Ecto neural progenitor cell (in vitro differentiated cells): ENCODE results near the gene MYO18B.

Source experiments
- DNase-seq: peaks from one replicate; pipeline ENCODE4 v3.0.0-alpha.2; 2018; ENCODE audit warnings: low spot score

MYO18B gene

DNA sequence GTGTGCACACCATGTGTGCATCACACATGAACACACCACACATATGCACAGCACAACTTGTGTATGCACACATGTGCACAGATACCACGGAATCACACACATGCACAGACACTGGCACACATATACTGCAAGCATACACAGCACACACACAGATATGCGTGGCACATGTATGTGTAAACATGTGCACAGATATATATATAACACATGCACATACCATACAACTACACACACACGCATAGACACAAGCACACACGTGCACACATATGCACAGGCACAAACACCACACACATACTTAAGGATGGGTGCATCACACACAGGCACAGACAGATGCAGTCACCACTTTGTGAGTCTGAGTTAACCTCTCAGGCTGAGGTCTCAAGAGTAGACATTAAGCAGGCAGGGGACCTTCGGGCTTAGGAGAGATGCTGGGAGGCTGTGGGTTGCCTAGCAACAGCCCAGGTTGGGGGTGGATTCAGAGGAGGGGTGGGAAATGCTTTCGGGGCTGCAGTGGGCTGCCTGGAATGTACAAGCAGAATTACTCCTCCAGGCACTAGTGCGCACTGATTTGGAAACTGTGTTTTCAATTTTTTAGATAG, 82.9 kb downstream of the MYO18B start:
- peak; percentile 84 for DNase-seq

DNA sequence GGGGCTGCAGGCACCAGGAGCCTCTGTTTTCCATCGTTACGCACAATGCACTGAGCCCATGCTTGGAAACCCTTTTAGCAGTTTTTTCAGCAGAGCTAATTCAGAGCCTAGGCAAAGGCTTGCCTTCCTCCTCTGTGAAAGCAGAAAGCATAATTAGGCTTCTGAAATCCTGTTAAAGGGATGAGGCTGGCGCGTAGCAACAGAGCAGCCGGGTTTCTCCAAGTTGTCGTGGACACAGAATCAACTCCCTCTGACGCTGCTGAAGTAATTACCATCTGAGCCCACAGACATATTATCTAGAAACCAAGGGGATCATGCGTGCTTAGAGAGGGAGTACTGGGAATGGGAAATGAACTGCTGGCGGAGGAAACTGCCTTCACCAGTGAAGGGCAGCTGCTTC, 85.4 kb downstream of the MYO18B start:
- peak; percentile 55 for DNase-seq

DNA sequence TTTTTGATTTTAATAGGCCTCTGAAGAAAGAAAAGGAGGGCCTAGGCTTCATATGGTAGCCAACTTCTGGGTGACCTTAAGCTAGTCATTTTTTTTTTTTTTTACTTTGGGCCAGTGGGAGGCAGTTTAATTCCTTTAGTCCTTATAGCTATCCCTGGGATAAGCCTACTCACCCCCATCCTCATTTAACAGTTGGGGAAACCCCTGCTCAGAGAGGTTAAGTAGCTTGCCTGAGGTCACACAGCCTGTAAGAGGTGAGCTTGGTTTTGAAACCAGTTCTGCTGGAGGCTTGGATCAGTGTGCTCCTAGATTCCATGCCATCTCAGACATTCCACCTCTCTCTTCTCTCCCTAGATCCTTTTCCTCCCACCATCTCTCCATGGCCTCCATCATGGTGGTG, 86.4 kb downstream of the MYO18B start:
- no peak for DNase-seq

GRCh38 chr22:25829237-25829636, 87.2 kb downstream of the MYO18B start:
- no peak for DNase-seq

- DNase-seq = no peak
Observed at GRCh38 chr22:25829808-25830777, 88.1 kb downstream of the MYO18B start.

DNA sequence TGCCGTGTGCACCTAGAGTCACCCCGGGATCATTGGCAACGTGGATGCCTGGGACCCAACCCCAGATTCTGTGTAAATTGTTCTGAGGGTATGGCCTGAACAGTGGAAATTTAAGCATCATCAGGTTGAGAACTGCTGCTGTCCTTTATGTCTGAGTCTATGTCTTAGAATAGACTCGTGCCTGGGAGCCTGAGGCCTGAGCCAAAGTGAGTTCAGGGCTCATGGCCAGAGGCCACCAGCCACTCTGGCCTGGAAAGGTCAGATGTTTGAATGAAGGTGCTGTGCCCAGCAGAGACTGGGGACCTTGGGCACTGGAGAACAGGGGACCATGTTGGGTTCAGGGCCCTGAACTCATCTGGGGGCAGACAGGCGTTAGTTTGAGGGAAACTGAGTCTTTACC, 91.1 kb downstream of the MYO18B start:
- DNase-seq = no peak

GRCh38 chr22:25833676-25834075, 91.7 kb downstream of the MYO18B start:
- no peak for DNase-seq

- DNase-seq = no peak
Observed at GRCh38 chr22:25834490-25834889, 92.5 kb downstream of the MYO18B start.

GRCh38 chr22:25835348-25835747, 93.4 kb downstream of the MYO18B start:
- no peak for DNase-seq

GRCh38 chr22:25837288-25837900, 95.4 kb downstream of the MYO18B start:
- peak; percentile 31 for DNase-seq

DNA sequence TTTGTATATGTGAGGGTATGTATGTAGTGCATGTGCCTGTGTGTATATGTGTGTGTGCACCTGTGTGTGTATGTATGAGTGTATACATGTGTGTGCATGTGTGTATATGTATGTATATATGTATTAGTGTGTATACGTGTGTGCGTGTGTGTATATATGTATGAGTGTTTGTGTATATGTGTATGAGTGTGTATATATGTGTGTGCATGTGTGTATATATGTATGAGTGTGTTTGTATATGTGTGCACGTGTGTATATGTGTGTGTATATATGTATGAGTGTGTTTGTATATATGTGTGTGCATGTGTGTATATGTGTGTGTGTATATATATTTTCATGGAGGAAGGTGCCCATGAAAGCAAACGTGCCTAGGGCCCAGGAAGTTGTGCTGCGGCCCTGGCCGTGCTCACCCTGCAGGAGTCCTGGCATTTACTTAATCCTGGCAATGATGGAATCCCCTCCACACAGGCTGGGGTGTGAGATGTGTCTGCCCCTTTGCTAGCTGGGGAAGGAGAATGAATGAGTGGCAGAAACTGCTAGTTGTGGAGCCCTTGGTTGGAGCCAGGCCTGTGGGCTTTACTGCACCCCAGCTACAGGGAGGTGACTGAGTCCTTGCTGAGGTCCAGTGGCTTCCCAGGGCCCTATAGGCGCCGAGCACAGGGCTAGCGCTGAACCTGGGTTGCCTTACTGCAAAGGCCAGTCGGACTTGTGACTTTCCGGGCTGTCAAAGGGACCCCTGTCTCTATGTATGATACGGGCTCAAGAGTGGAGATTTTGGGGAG, 97.2 kb downstream of the MYO18B start:
- peak; percentile 33 for DNase-seq

DNA sequence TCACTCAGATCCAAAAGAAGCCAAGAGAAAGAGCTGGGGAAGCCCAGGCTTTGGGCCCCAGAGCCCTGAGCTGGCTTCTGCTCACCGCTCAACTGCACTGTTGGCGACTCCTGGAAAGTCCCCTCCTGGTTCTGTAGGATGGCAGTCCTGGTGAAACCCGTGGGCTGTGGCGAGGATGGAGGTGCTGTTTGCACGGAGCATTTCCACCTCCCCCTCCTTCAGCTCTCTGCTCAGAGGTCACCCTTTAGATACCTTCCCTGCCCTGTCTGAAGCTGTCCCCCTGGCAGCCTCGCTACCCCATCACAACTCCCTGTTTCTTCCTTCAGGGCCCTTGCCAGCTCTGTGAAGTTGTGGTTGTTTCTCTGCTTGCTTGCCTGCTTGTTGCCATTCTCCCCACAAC, 97.8 kb downstream of the MYO18B start:
- DNase-seq = no peak

DNA sequence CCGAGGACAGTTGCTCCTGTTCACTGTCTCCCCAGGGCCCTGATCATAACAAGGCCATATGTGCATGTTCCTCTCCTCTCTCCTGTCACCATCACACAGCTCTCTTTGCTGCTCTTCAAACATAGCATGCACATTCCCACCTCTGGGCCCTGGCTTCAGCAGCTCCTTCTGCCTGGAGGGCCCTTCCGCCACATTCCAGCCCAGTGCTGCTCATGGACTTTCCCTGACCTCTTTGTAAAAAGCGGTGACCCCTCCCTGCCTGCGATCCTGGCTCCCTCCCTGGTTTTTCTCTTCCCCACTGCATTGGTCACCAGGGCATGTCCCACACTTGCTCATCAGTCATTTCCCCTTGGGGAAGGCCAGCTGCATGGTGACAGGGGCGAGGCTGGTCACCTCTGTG, 98.2 kb downstream of the MYO18B start:
- DNase-seq = peak; percentile 52

- DNase-seq = peak; percentile 36
Observed at GRCh38 chr22:25840891-25841290, 98.9 kb downstream of the MYO18B start.

DNA sequence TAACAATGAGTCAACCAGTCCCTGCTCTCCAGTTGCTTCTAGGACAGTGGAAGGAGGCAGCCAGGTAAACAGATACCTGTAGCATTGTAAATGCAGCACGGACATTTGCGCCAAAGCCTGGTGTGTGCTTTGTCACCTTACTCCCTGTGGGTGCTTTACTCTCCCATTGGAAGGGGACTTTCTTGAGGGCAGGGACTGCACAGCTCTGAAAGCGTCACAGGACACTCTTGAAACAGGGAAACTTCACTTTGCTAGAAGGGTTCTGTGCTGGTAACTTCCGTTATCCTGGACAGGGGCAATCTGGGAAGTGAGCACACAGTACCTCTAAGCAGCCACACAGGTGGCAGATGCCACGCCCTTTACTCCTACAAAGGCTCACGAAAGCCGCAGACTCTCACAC, 99.8 kb downstream of the MYO18B start:
- DNase-seq = no peak

GRCh38 chr22:25843660-25844405, 101.8 kb downstream of the MYO18B start:
- DNase-seq = peak; percentile 10

- peak; percentile 18 for DNase-seq
Observed at GRCh38 chr22:25844601-25845000, 102.6 kb downstream of the MYO18B start.

DNA sequence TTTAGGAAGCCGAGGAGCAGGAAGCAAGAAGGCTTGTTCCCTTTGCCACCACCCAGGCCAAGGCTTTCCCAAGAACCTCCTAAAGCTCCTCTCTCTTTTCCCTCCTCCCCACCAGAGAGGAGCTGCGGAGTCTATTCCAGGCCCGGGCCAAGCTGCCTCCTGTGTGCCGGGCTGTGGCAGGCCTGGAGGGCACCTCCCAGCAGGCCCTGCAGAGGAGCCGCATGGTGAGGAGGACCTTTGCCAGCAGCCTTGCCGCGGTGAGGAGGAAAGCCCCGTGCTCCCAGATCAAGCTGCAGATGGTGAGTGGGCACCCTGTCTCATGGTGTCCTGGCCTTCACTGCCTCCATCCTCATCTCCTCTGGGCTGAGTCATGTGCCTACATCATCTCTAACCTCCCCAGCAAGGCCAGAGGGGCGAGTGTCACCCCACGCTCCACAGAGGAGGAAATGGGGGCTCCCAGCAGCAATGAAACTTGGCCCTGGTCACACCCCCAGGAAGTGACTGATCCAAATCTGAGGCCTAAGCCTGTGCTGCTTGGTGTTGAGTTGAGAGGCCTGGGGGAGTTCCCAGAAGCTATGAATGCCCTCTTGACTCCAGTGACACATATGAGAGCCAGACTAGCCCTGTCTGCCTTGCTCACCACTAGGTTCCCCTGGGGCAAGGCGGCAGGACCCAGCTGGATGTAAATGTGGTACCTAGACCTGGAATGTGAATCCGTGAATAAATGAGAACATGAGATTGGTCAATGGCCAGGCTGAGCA, 104.2 kb downstream of the MYO18B start:
- peak; percentile 40 for DNase-seq

- DNase-seq = peak; percentile 22
Observed at GRCh38 chr22:25847451-25847850, 105.5 kb downstream of the MYO18B start.

DNA sequence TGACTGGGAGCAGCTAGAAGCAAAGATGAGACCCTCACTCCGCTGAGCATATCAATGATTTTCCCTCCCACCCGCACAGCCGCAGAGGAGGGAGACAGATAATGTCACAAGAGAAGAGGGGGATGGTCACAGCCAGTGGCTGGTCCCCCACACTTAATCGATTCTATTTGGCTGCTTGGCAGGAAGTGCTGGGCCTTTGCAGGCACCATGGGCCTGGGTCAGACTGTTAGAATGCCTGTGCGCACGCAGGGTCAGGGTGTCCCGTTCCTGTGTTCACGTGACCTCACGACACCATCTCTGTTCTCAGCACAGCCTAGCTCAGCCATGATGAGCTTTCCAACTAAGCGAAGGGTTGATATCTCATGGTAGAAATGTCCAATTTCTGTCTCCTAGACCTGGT, 107.0 kb downstream of the MYO18B start:
- peak; percentile 12 for DNase-seq

DNA sequence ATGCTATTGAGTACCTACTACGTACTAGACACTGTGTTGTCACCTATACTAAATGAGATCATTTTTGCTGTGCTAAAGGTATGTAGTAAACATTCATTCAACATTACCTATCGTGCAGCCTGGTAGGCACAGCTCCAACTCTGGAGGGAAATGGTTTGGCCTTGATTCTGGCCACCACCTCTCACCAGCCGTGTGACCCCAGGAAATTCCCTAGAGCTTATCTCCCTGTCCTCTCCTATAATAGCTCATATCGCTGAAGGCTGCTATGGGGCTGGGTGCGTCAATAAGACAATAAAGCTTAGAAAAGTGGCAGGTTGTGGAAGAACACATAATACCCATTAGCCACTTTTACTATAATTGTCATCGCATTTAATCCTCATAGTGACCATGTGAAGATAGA, 107.5 kb downstream of the MYO18B start:
- DNase-seq = no peak
